PC-3 (cell line): ENCODE measurements around the gene IQSEC3. TPM values are rescaled to one million over a fixed set of nuclear protein-coding genes. Genes with fewer than 3 reads are reported as not detected.

ENCODE experiments used
- ATAC-seq: fragments of 200-7000 bp; cut with Tn5 transposase; 2 replicates; pipeline ENCODE4 v1.9.1; 2020; ENCODE audit warnings: mild to moderate bottlenecking, moderate library complexity
- BruUV-seq: library from RNA; stranded (reverse); fragments of 400-500 nt; replicated peaks from 2 replicates; lab custom pipeline; 2021; lab: Mats Ljungman, UMichigan
- CTCF ChIA-PET: fragments of 300-600 bp; sonication (Branson Sonifier 250); formaldehyde crosslinking; loops from one replicate; lab custom pipeline; 2022; ENCODE audit warnings: antibody characterized with exemption; lab: Charles Lee
- POLR2A ChIA-PET: fragments of 300-600 bp; sonication (Branson Sonifier 250); formaldehyde crosslinking; loops from one replicate; lab custom pipeline; 2022; ENCODE audit warnings: antibody characterized with exemption; ENCODE audit not compliant: unreplicated experiment; lab: Charles Lee
- DNase-seq: peaks from one replicate; pipeline ENCODE4 v3.0.0-alpha.2; 2015
- H2AFZ ChIP-seq: fragments of 300-600 bp; sonication (generic); 2 replicates; pipeline ENCODE4 v1.6.0; 2016; ENCODE audit warnings: antibody characterized with exemption, low read length
- H3F3A ChIP-seq: fragments of 300-600 bp; sonication (generic); one replicate; pipeline ENCODE4 v1.6.0; 2017; ENCODE audit warnings: antibody characterized with exemption, low read length, control low read depth, mild to moderate bottlenecking; ENCODE audit not compliant: unreplicated experiment
- H3K27ac ChIP-seq: fragments of 300-600 bp; sonication (generic); 2 replicates; pipeline ENCODE4 v1.5.1; 2016; ENCODE audit warnings: mild to moderate bottlenecking, low read length
- H3K27me3 ChIP-seq: fragments of 300-600 bp; sonication (generic); 2 replicates; pipeline ENCODE4 v1.6.1; 2016; ENCODE audit warnings: low read length, mixed read lengths
- H3K36me3 ChIP-seq: fragments of 300-600 bp; sonication (generic); 2 replicates; pipeline ENCODE4 v1.6.1; 2016; ENCODE audit warnings: low read depth, mixed run types, low read length, mixed read lengths
- H3K4me1 ChIP-seq: fragments of 300-600 bp; sonication (generic); 2 replicates; pipeline ENCODE4 v1.5.1; 2016; ENCODE audit warnings: low read length; ENCODE audit not compliant: insufficient read depth
- H3K4me2 ChIP-seq: fragments of 300-600 bp; sonication (generic); 2 replicates; pipeline ENCODE4 v1.6.0; 2016; ENCODE audit warnings: low read length
- H3K4me3 ChIP-seq: fragments of 300-600 bp; sonication (generic); 2 replicates; pipeline ENCODE4 v1.5.1; 2016; ENCODE audit warnings: mild to moderate bottlenecking, low read length, mixed read lengths
- H3K79me2 ChIP-seq: fragments of 300-600 bp; sonication (generic); 2 replicates; pipeline ENCODE4 v1.6.1; 2017; ENCODE audit warnings: low read length, mixed read lengths
- H3K9ac ChIP-seq: fragments of 300-600 bp; sonication (generic); 2 replicates; pipeline ENCODE4 v1.6.0; 2016; ENCODE audit warnings: mild to moderate bottlenecking, low read length
- H3K9me2 ChIP-seq: fragments of 300-600 bp; sonication (generic); replicated peaks from 2 replicates; pipeline ENCODE4 v1.6.1; 2016; ENCODE audit warnings: mixed run types, low read length, mixed read lengths
- H3K9me3 ChIP-seq: fragments of 300-600 bp; sonication (generic); 2 replicates; pipeline ENCODE4 v1.6.1; 2016; ENCODE audit warnings: low read length, mixed read lengths
- H4K20me1 ChIP-seq: fragments of 300-600 bp; sonication (generic); 2 replicates; pipeline ENCODE4 v1.6.1; 2016; ENCODE audit warnings: low read length, mixed read lengths
- EZH2 ChIP-seq: fragments of 300-600 bp; sonication (generic); IDR thresholded peaks from one replicate; pipeline ENCODE4 v1.6.1; 2017; ENCODE audit warnings: antibody characterized with exemption, mild to moderate bottlenecking, low read length; ENCODE audit not compliant: unreplicated experiment
- EZH2phosphoT487 ChIP-seq: fragments of 300-600 bp; sonication (generic); IDR thresholded peaks from 2 replicates; pipeline ENCODE4 v1.6.1; 2018; ENCODE audit warnings: mild to moderate bottlenecking, antibody characterized with exemption, low read length, borderline replicate concordance
- intact Hi-C: fragments of 100-400 bp; cut with micrococcal nuclease; formaldehyde crosslinking; loops from 2 replicates; pipeline ENCODE4 v1.9.0; 2023
- total RNA-seq: library from RNA; depleted of rRNA; stranded (reverse); fragments of >200 nt; gene quantifications from 2 replicates; pipeline ENCODE4 v1.2.3, GENCODE V29; 2014
- TF ChIP-seq, protein P1 (sequence below): fragments of 300-600 bp; sonication (generic); conservative IDR thresholded peaks from 2 replicates; pipeline ENCODE4 v1.5.1; 2017; ENCODE audit warnings: antibody characterized with exemption, low read depth, mild to moderate bottlenecking, low read length

Gene IQSEC3
- total RNA-seq, 1 experiment from 2014 or later = 0.11 TPM

DNA sequence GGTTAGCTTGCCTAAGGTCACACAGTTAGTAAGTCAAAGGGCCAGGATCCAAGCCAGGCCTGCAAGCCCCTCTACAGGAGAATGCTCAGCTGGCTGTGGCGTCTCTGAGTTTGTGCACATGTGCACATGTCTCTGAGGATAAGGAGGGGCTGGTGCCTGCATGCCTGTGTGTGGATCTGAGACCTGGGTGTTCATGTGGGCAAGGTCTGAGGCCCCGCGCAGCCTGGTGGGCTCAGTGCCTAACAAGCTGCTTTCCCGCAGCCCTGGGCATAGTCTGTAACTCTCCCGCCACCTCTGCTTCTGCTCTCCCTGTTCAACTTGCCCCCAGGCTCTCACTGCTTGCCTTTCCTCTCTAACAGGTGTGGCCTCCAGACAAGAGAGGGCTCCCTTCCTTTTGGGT lies 151.7 kb downstream of the IQSEC3 start:
- no peak overlapping the region for H3K27ac ChIP-seq
- H3K79me2 ChIP-seq = no peaks in the 10 kb centered on the region
- H3F3A ChIP-seq = no peaks in the 10 kb centered on the region
- H3K27me3 ChIP-seq = peaks cover 17% of the 10 kb centered on the region
- no peak overlapping the region for H3K4me2 ChIP-seq
- BruUV-seq = no TSS peak
- DNase-seq (no peak), ATAC-seq (no peak)
- TF ChIP-seq, protein P1, sequence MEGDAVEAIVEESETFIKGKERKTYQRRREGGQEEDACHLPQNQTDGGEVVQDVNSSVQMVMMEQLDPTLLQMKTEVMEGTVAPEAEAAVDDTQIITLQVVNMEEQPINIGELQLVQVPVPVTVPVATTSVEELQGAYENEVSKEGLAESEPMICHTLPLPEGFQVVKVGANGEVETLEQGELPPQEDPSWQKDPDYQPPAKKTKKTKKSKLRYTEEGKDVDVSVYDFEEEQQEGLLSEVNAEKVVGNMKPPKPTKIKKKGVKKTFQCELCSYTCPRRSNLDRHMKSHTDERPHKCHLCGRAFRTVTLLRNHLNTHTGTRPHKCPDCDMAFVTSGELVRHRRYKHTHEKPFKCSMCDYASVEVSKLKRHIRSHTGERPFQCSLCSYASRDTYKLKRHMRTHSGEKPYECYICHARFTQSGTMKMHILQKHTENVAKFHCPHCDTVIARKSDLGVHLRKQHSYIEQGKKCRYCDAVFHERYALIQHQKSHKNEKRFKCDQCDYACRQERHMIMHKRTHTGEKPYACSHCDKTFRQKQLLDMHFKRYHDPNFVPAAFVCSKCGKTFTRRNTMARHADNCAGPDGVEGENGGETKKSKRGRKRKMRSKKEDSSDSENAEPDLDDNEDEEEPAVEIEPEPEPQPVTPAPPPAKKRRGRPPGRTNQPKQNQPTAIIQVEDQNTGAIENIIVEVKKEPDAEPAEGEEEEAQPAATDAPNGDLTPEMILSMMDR = no peak
- no peak for TF ChIP-seq EZH2
- H3K4me3 ChIP-seq = no peak overlapping the region
- H2AFZ ChIP-seq = no peak overlapping the region
- intact Hi-C loops = no loop called here
- CTCF ChIA-PET = no interaction called here
- POLR2A ChIA-PET = no interaction called here
- no peak overlapping the region for H3K9ac ChIP-seq
- H4K20me1 ChIP-seq = no peaks in the 10 kb centered on the region
- no peaks in the 10 kb centered on the region for H3K9me2 ChIP-seq
- no peaks in the 10 kb centered on the region; the same call in 1 of the 2 replicates for H3K36me3 ChIP-seq
- no peaks in the 10 kb centered on the region for H3K4me1 ChIP-seq
- H3K9me3 ChIP-seq = no peaks in the 10 kb centered on the region

DNA sequence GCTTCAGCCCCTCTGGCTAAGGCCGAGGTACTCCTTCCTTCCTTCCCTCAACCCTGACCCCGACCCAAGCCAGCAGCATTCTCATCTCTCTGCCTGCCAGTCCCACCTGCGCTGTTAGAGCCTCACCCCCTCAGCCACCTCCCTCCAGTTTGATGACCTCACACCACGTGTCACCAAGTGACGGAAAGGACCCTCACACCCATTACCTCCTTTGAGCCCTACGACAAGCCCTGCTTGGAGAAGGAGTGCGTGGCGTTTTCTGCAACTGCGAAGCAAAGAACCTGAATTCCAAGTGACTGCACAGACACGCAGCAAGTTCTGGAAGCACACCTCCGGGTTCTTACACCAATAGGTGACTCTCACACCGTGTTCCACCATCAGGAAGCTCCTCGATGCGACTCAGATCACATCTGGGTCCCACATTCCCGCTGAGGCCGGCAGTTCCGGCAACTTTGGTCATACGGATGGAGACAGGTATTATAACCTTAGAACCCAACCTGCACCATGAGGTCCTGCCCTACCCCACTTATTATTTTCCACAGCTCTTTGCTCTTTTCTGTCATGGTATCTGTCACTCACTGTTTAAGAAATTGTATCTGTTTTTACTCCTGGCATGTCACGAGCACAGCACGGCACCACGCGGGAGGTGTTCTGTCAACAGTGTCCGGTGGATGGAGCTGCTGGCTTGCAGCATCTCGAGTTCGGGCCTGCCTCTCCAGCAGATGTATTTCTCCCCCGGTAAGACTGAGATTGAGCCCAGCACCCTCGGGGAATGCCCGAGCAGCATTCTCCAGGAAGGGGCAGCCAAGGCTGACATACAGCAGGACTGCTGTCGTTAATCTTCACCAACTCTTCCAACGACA lies 152.4 kb downstream of the IQSEC3 start:
- H3K4me3 ChIP-seq = no peak overlapping the region
- H3K9me2 ChIP-seq = no peaks in the 10 kb centered on the region
- CTCF ChIA-PET = no interaction called here
- H3K9ac ChIP-seq = no peak overlapping the region
- H3F3A ChIP-seq = no peaks in the 10 kb centered on the region
- no peak for TF ChIP-seq EZH2phosphoT487
- TF ChIP-seq, protein P1 = no peak
- POLR2A ChIA-PET = no interaction called here
- DNase-seq (no peak), ATAC-seq (no peak)
- no peaks in the 10 kb centered on the region for H3K9me3 ChIP-seq
- H3K4me2 ChIP-seq = no peak overlapping the region
- no peaks in the 10 kb centered on the region for H3K79me2 ChIP-seq
- no peaks in the 10 kb centered on the region; the same call in 1 of the 2 replicates for H3K36me3 ChIP-seq
- intact Hi-C loops = no loop called here
- H2AFZ ChIP-seq = no peak overlapping the region
- no peaks in the 10 kb centered on the region for H3K4me1 ChIP-seq
- no peak overlapping the region for H3K27ac ChIP-seq
- BruUV-seq = no TSS peak
- peaks cover 11% of the 10 kb centered on the region for H3K27me3 ChIP-seq
- no peaks in the 10 kb centered on the region for H4K20me1 ChIP-seq

DNA sequence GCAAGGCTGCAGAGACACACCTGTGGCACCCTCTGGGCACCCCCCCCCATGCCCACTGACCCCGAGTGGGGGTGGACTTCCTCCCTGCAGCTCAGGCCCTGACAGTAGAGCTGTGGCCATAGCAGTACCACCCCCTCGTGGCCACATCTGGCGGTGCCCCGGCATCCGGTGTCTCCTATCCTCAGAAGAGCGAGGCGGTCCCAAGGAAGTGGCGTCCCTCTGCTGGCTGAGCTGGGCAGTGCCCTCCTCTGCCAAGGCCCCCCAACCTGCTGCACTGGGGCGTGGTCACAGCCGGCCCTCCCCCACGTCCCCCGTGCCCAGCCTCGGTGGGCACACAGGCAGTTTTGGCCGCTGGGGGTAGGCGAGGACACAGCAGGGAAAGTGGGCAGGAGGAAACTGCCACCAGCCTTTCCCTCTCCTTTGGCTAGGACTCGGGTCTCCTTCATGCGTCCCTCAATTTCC lies 153.4 kb downstream of the IQSEC3 start:
- H3K4me1 ChIP-seq = no peaks in the 10 kb centered on the region
- H3K9me3 ChIP-seq = no peaks in the 10 kb centered on the region
- BruUV-seq = no TSS peak
- ChIA-PET CTCF (no interaction called here), POLR2A (no interaction called here)
- H3K27me3 ChIP-seq = peaks cover 2% of the 10 kb centered on the region; the same call in 1 of the 2 replicates
- H2AFZ ChIP-seq = no peak overlapping the region
- H3K4me2 ChIP-seq = no peak overlapping the region
- H3K9ac ChIP-seq = no peak overlapping the region
- H3F3A ChIP-seq = no peaks in the 10 kb centered on the region
- no peaks in the 10 kb centered on the region; the same call in 1 of the 2 replicates for H3K36me3 ChIP-seq
- no peaks in the 10 kb centered on the region for H3K9me2 ChIP-seq
- DNase-seq = peak; percentile 56
- H4K20me1 ChIP-seq = no peaks in the 10 kb centered on the region
- H3K4me3 ChIP-seq = no peak overlapping the region
- no peak for TF ChIP-seq EZH2
- TF ChIP-seq EZH2phosphoT487 = no peak
- TF ChIP-seq, protein P1 = peak; percentile 69
- peak; percentile 37; the same call in 1 of the 2 replicates for ATAC-seq
- intact Hi-C loops = no loop called here
- no peak overlapping the region for H3K27ac ChIP-seq
- H3K79me2 ChIP-seq = no peaks in the 10 kb centered on the region
